VCaP (cell line): ENCODE measurements around the gene NBR1.
"Not testable (repeated sequence)": the region's sequence is repeated elsewhere in the genome, so short reads cannot be mapped to it uniquely, and the experiment has no call there.

Experiments
- H3K27ac ChIP-seq: fragments of 450-650 bp; 2 replicates; pipeline ENCODE4 v1.5.1; 2017
- CTCF ChIP-seq: fragments of 450-650 bp; conservative IDR thresholded peaks from 2 replicates; pipeline ENCODE4 v1.5.1; 2017; ENCODE audit warnings: mild to moderate bottlenecking, moderate library complexity

NBR1 gene

GRCh38 chr17:43224146-43224705 lies 53.2 kb downstream of the NBR1 start:
- no peak overlapping the region for H3K27ac ChIP-seq
- TF ChIP-seq CTCF: no peak

- no peak for TF ChIP-seq CTCF
- H3K27ac ChIP-seq: no peak overlapping the region
Measured at GRCh38 chr17:43226393-43226792, 55.4 kb downstream of the NBR1 start.

GRCh38 chr17:43228020-43228782 lies 57.2 kb downstream of the NBR1 start, which contains the start of gene CCDC200:
CCDC200 (minus strand) TSS chr17:43228623; CDS start chr17:43228554, 69 bp downstream.
- not testable (repeated sequence) for H3K27ac ChIP-seq

GRCh38 chr17:43231205-43232020 lies 60.4 kb downstream of the NBR1 start:
- not testable (repeated sequence) for H3K27ac ChIP-seq

GRCh38 chr17:43232021-43232699 lies 61.1 kb downstream of the NBR1 start:
- not testable (repeated sequence) for H3K27ac ChIP-seq

- H3K27ac ChIP-seq: not testable (repeated sequence)
Measured at GRCh38 chr17:43233263-43233662, 62.2 kb downstream of the NBR1 start.

GRCh38 chr17:43233877-43234276 lies 62.9 kb downstream of the NBR1 start, which contains the start of gene RNU2-1:
RNU2-1 (minus strand) TSS chr17:43233977.
- not testable (repeated sequence) for H3K27ac ChIP-seq

- not testable (repeated sequence) for H3K27ac ChIP-seq
Measured at GRCh38 chr17:43239597-43239996, 68.6 kb downstream of the NBR1 start.

GRCh38 chr17:43240596-43241352 lies 69.8 kb downstream of the NBR1 start:
- not testable (repeated sequence) for H3K27ac ChIP-seq

GRCh38 chr17:43246456-43246855 lies 75.4 kb downstream of the NBR1 start:
- H3K27ac ChIP-seq: not testable (repeated sequence)
